ENCODE results near the gene MRPL17.

MRPL17 gene

DNA sequence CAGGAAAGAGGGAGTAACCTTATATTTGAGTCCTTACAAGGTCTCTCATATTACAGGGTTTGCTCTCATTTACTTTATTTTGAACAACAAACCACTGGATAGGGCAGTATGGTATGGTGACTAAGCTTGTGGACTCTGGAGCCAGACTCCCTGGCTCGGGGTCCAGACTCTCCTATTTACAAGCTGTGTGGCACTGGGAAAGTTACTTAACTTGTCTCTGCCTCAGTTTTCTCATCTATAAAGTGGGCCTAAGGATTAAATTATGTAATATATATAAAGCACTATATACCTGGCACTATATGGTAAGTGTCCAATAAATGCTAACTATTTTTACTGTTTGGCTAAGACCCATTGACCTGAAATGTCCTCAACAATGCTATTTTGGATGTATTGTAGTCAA lies 25.8 kb downstream of the MRPL17 start:
- Histone ChIP-seq H3K9me3 (ENCODE audit: insufficient read depth, low read depth, low read length) (no peaks in the 10 kb centered on the region), H3K4me2 (ENCODE audit: low read depth, low read length, poor library complexity, severe bottlenecking) (no peak overlapping the region), H3K79me2 (ENCODE audit: insufficient read depth, low read length) (no peaks in the 10 kb centered on the region)

DNA sequence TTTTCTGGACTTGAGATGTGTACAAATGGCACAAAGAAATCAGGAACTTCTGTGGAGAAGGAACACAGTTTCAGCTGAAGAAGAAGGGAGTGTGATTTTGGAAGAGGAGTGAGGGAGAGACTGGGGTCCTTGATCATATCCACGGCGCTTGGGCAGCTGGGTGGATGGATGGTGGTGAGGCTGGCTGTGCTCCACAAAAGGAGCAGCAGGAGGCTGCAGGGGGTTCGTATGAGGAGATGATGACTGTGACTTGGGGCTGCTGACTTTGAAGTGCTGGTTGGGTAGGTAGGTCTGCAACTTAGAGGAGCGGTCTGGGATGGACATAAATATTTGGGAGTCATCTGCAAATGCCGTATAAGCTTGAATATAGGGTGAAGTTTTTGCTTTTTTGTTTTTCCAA lies 26.2 kb downstream of the MRPL17 start:
- Histone ChIP-seq H3K9ac (ENCODE audit: low read depth, low read length, poor library complexity, severe bottlenecking) (no peak overlapping the region), H3K4me1 (ENCODE audit: insufficient read depth, low read length, poor library complexity, severe bottlenecking) (no peaks in the 10 kb centered on the region), H3F3A (ENCODE audit: low read depth) (no peaks in the 10 kb centered on the region), H3K4me2 (ENCODE audit: low read depth, low read length, poor library complexity, severe bottlenecking) (no peak overlapping the region), H3K79me2 (ENCODE audit: insufficient read depth, low read length) (no peaks in the 10 kb centered on the region), H3K9me2 (replicated peaks; ENCODE audit: low read depth, low read length) (no peaks in the 10 kb centered on the region), H3K27me3 (ENCODE audit: insufficient read depth, low read length, poor library complexity, severe bottlenecking) (no peaks in the 10 kb centered on the region), H3K36me3 (ENCODE audit: insufficient read depth, low read length) (no peaks in the 10 kb centered on the region), H4K20me1 (ENCODE audit: insufficient read depth, low read length, poor library complexity, severe bottlenecking) (no peaks in the 10 kb centered on the region), H2AFZ (ENCODE audit: low read length) (no peak overlapping the region), H3K9me3 (ENCODE audit: insufficient read depth, low read depth, low read length) (no peaks in the 10 kb centered on the region), H3K4me3 (ENCODE audit: low read length, poor library complexity, severe bottlenecking) (no peak overlapping the region)
- no peak for TF ChIP-seq EZH2phosphoT487 (IDR thresholded peaks at IDR 0.05; ENCODE audit: borderline replicate concordance)
- TF ChIP-seq, protein P1, sequence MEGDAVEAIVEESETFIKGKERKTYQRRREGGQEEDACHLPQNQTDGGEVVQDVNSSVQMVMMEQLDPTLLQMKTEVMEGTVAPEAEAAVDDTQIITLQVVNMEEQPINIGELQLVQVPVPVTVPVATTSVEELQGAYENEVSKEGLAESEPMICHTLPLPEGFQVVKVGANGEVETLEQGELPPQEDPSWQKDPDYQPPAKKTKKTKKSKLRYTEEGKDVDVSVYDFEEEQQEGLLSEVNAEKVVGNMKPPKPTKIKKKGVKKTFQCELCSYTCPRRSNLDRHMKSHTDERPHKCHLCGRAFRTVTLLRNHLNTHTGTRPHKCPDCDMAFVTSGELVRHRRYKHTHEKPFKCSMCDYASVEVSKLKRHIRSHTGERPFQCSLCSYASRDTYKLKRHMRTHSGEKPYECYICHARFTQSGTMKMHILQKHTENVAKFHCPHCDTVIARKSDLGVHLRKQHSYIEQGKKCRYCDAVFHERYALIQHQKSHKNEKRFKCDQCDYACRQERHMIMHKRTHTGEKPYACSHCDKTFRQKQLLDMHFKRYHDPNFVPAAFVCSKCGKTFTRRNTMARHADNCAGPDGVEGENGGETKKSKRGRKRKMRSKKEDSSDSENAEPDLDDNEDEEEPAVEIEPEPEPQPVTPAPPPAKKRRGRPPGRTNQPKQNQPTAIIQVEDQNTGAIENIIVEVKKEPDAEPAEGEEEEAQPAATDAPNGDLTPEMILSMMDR (conservative IDR thresholded peaks at IDR 0.05; ENCODE audit: low read length), result no peak

More for the DNA sequence above, 25.8 kb downstream of the MRPL17 start:
- no peaks in the 10 kb centered on the region for H3K36me3 ChIP-seq (ENCODE audit: insufficient read depth, low read length)
- H3K9me2 ChIP-seq (replicated peaks; ENCODE audit: low read depth, low read length), result no peaks in the 10 kb centered on the region
- no peaks in the 10 kb centered on the region for H4K20me1 ChIP-seq (ENCODE audit: insufficient read depth, low read length, poor library complexity, severe bottlenecking)
- H3F3A ChIP-seq (ENCODE audit: low read depth), result no peaks in the 10 kb centered on the region
- no peak overlapping the region for H3K4me3 ChIP-seq (ENCODE audit: low read length, poor library complexity, severe bottlenecking)
- H3K9ac ChIP-seq (ENCODE audit: low read depth, low read length, poor library complexity, severe bottlenecking), result no peak overlapping the region
- no peaks in the 10 kb centered on the region for H3K27me3 ChIP-seq (ENCODE audit: insufficient read depth, low read length, poor library complexity, severe bottlenecking)
- no peak for TF ChIP-seq EZH2phosphoT487 (IDR thresholded peaks at IDR 0.05; ENCODE audit: borderline replicate concordance)
- TF ChIP-seq, protein P1 (conservative IDR thresholded peaks at IDR 0.05; ENCODE audit: low read length), result no peak
- H2AFZ ChIP-seq (ENCODE audit: low read length), result no peak overlapping the region
- no peaks in the 10 kb centered on the region for H3K4me1 ChIP-seq (ENCODE audit: insufficient read depth, low read length, poor library complexity, severe bottlenecking)

DNA sequence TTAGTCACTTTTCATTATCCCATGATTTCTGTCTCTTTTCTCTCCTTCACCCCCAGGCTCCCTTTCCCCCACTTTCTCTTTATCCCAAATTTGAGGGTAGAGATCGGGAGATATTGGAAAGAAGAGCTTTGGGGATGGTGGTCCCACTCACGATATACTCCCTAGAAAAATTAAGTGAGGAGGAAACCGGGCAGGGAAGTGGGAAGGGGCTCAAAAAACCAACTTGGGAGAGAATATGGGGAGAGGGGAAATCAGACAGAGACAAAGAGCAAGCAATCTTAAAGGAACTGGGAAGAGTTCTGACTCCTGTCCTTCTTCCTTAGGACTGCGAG lies 26.6 kb downstream of the MRPL17 start:
- H3K9me3 ChIP-seq (ENCODE audit: insufficient read depth, low read depth, low read length), result no peaks in the 10 kb centered on the region
- H3F3A ChIP-seq (ENCODE audit: low read depth), result no peaks in the 10 kb centered on the region
- no peak overlapping the region for H3K4me3 ChIP-seq (ENCODE audit: low read length, poor library complexity, severe bottlenecking)
- no peak overlapping the region for H3K4me2 ChIP-seq (ENCODE audit: low read depth, low read length, poor library complexity, severe bottlenecking)
- H3K9ac ChIP-seq (ENCODE audit: low read depth, low read length, poor library complexity, severe bottlenecking), result no peak overlapping the region
- H3K4me1 ChIP-seq (ENCODE audit: insufficient read depth, low read length, poor library complexity, severe bottlenecking), result no peaks in the 10 kb centered on the region
- TF ChIP-seq EZH2phosphoT487 (IDR thresholded peaks at IDR 0.05; ENCODE audit: borderline replicate concordance), result no peak
- TF ChIP-seq, protein P1 (conservative IDR thresholded peaks at IDR 0.05; ENCODE audit: low read length), result no peak
- no peaks in the 10 kb centered on the region for H4K20me1 ChIP-seq (ENCODE audit: insufficient read depth, low read length, poor library complexity, severe bottlenecking)
- no peaks in the 10 kb centered on the region for H3K9me2 ChIP-seq (replicated peaks; ENCODE audit: low read depth, low read length)
- no peaks in the 10 kb centered on the region for H3K79me2 ChIP-seq (ENCODE audit: insufficient read depth, low read length)
- H2AFZ ChIP-seq (ENCODE audit: low read length), result no peak overlapping the region
- no peaks in the 10 kb centered on the region for H3K27me3 ChIP-seq (ENCODE audit: insufficient read depth, low read length, poor library complexity, severe bottlenecking)
- no peaks in the 10 kb centered on the region for H3K36me3 ChIP-seq (ENCODE audit: insufficient read depth, low read length)

Data from Loucy (cell line).